Uterus (tissue), 4 donors: ENCODE results near the gene MEPCE. TPM values are rescaled to one million over a fixed set of nuclear protein-coding genes. Genes with fewer than 3 reads are reported as not detected.

Experiments used
- DNase-seq, 2 donors: peaks; one replicate each; pipeline ENCODE4 v3.0.0-alpha.2; 2019 to 2020
- H3K27ac ChIP-seq, 2 donors: fragments of 200-600 bp; sonication (generic); 1 replicate in 1 of 2; 2 replicates in 1 of 2; pipeline ENCODE4 v1.5.1; 2016 to 2018
- H3K27me3 ChIP-seq, 2 donors: fragments of 200-600 bp; sonication (generic); one replicate each; pipeline ENCODE4 v1.5.1; 2018 to 2019; ENCODE audit warnings: control low read depth in 1 of 2
- H3K36me3 ChIP-seq, 2 donors: fragments of 200-600 bp; sonication (generic); one replicate each; pipeline ENCODE4 v1.5.1; 2019; ENCODE audit warnings: control low read depth in 1 of 2
- H3K4me1 ChIP-seq, 2 donors: fragments of 200-600 bp; sonication (generic); one replicate each; pipeline ENCODE4 v1.5.1; 2018 to 2019; ENCODE audit warnings: control low read depth in 1 of 2
- H3K4me3 ChIP-seq, 2 donors: fragments of 200-600 bp; sonication (generic); 1 replicate in 1 of 2; 2 replicates in 1 of 2; pipeline ENCODE4 v1.5.1; 2018 to 2019; ENCODE audit warnings: mild to moderate bottlenecking in 1 of 2
- H3K9me3 ChIP-seq, 2 donors: fragments of 200-600 bp; sonication (generic); one replicate each; pipeline ENCODE4 v1.5.1; 2019; ENCODE audit warnings: control low read depth in 1 of 2
- CTCF ChIP-seq, 4 experiments: fragments of 200-600 bp in 2 of 4; fragments of 450-650 bp in 2 of 4; sonication (generic) in 2 of 4; IDR thresholded peaks; one replicate each; pipeline ENCODE4 v1.5.1; 2016 to 2019; ENCODE audit warnings: antibody characterized with exemption in 4 of 4, mild to moderate bottlenecking in 2 of 4, moderate library complexity in 1 of 4
- POLR2A ChIP-seq, 2 donors: fragments of 450-650 bp; IDR thresholded peaks; one replicate each; pipeline ENCODE4 v1.6.1; 2016; ENCODE audit warnings: antibody characterized with exemption in 2 of 2, mild to moderate bottlenecking in 1 of 2, moderate library complexity in 1 of 2
- intact Hi-C: fragments of 100-400 bp; cut with DNase I; formaldehyde crosslinking; loops from one replicate; pipeline ENCODE4 v1.15.1; 2023; ENCODE audit warnings: low total_unique reads
- total RNA-seq, 4 donors: library from RNA; depleted of rRNA in 3 of 4; stranded (reverse); fragments of >200 nt in 3 of 4; gene quantifications; one replicate each; pipeline versions ENCODE4 v1.1.0 to v1.2.4, GENCODE V29; 2014 to 2023
- donor health status: DM: yes; HTN: yes; CAD: no.

The MEPCE gene
- total RNA-seq, 4 donors from 2014 or later = 21.2 to 44.2 (median 30.2) TPM

DNA sequence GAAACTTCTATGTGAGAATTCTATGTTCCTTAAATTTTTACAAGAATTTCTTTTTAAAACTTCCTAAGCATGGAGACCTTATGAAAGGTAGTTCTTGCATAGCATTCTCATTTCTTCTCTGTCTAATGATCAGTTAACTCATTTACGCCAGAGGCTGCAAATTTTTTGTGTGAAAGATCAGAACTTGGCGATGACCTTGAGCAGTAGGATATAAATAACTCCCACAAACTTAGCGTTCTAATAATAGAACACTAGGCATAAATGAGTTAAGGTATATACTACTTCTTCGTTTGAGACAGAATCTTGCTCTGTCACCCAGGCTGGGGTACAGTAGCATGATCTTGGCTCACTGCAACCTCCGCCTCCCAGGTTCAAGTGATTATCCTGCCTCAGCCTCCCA is 42.7 kb upstream of the MEPCE start:
- TF ChIP-seq POLR2A (IDR thresholded peaks at IDR 0.05) (no peak), CTCF (IDR thresholded peaks at IDR 0.05) (no peak)
- Histone ChIP-seq H3K4me3 (no peak overlapping the region), H3K27me3 (no peaks in the 10 kb centered on the region), H3K9me3 (no peaks in the 10 kb centered on the region), H3K27ac (no peak overlapping the region), H3K4me1 (no peaks in the 10 kb centered on the region), H3K36me3 (no peaks in the 10 kb centered on the region)
- intact Hi-C loops = no loop called here
- no peak for DNase-seq

DNA sequence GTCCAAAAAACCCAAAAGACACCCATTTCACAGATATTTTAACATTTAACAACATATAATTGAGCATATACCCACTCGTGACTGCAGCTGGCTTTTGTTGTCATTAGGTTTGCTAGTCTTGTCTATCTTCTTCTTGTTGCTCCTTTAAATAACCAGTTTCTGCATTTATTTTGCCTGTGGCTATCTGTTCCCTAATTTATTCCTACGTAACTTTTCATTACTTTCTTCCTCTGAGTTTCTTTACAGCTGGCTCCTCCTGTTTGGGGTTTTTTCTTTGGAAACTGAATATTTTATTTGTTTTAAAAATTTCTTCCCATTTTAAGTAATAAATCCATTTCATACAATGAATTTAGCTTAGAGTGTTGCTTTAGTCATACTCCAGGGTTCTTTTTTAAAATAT is 41.9 kb upstream of the MEPCE start:
- intact Hi-C loops = no loop called here
- no peak for TF ChIP-seq CTCF (IDR thresholded peaks at IDR 0.05)
- TF ChIP-seq POLR2A (IDR thresholded peaks at IDR 0.05) = no peak
- Histone ChIP-seq H3K36me3 (no peaks in the 10 kb centered on the region), H3K4me3 (no peak overlapping the region), H3K4me1 (no peaks in the 10 kb centered on the region), H3K9me3 (no peaks in the 10 kb centered on the region), H3K27me3 (no peaks in the 10 kb centered on the region), H3K27ac (no peak overlapping the region)
- DNase-seq = no peak

- Histone ChIP-seq H3K4me1 (no peaks in the 10 kb centered on the region), H3K27me3 (no peaks in the 10 kb centered on the region), H3K4me3 (no peak overlapping the region), H3K36me3 (no peaks in the 10 kb centered on the region), H3K9me3 (no peaks in the 10 kb centered on the region), H3K27ac (no peak overlapping the region)
- TF ChIP-seq CTCF (IDR thresholded peaks at IDR 0.05) (no peak), POLR2A (IDR thresholded peaks at IDR 0.05) (no peak)
- DNase-seq = no peak
- intact Hi-C loops = no loop called here
Measured at GRCh38 chr7:100389437-100390088, 40.1 kb upstream of the MEPCE start.

GRCh38 chr7:100390286-100391009 is 39.2 kb upstream of the MEPCE start:
- H3K27me3 ChIP-seq = no peaks in the 10 kb centered on the region
- intact Hi-C loops = no loop called here
- H3K4me1 ChIP-seq = no peaks in the 10 kb centered on the region
- no peak overlapping the region for H3K27ac ChIP-seq
- no peaks in the 10 kb centered on the region for H3K36me3 ChIP-seq
- no peak overlapping the region for H3K4me3 ChIP-seq
- H3K9me3 ChIP-seq = no peaks in the 10 kb centered on the region
- TF ChIP-seq CTCF (IDR thresholded peaks at IDR 0.05) = no peak
- no peak for TF ChIP-seq POLR2A (IDR thresholded peaks at IDR 0.05)
- DNase-seq = no peak

- Histone ChIP-seq H3K27me3 (no peaks in the 10 kb centered on the region), H3K4me1 (no peaks in the 10 kb centered on the region), H3K9me3 (no peaks in the 10 kb centered on the region), H3K27ac (no peak overlapping the region), H3K36me3 (no peaks in the 10 kb centered on the region), H3K4me3 (no peak overlapping the region)
- TF ChIP-seq CTCF (IDR thresholded peaks at IDR 0.05) (no peak), POLR2A (IDR thresholded peaks at IDR 0.05) (no peak)
- no peak for DNase-seq
- intact Hi-C loops = no loop called here
Measured at GRCh38 chr7:100393233-100393905, 36.3 kb upstream of the MEPCE start.
